Measurements from ENCODE around the gene NXT1.

DNA sequence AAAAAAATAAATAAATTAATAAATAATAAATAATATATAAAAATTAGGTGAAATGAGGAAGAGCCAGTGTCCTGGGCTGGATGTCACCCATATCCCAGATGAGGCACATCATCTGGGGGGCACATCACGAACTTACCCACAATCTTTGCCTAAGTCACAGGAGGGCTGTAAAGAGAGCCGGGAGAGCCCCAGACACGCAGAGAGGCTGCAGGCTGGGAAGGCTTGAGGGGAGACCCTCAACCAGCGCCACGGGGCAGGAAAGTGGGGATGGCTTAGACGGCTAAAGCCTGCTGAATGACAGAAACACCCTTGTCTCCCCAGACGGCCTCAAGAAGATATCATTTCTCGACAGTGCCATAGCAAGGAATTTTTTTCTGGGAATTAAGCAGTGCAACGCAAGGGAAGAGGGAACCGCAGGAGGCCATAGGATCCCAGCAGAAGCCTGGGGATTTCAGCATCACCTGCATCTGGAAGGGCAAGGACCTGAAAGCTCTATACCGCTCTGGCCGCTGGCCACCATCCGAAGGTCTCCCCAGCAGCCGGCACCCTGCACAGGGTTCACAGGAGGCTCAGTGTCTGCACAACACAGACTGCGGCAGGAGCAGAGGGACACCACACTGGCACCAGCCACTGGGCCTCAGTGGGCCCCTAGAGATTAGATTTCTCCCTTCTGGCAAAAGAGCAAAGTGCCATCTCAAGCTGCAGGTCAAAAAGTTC lies 22.8 kb upstream of the NXT1 start:
- TF ChIP-seq EZH2 (IDR thresholded peaks at IDR 0.05; ENCODE audit: borderline replicate concordance, low read length) = no peak
- TF ChIP-seq, protein P1, sequence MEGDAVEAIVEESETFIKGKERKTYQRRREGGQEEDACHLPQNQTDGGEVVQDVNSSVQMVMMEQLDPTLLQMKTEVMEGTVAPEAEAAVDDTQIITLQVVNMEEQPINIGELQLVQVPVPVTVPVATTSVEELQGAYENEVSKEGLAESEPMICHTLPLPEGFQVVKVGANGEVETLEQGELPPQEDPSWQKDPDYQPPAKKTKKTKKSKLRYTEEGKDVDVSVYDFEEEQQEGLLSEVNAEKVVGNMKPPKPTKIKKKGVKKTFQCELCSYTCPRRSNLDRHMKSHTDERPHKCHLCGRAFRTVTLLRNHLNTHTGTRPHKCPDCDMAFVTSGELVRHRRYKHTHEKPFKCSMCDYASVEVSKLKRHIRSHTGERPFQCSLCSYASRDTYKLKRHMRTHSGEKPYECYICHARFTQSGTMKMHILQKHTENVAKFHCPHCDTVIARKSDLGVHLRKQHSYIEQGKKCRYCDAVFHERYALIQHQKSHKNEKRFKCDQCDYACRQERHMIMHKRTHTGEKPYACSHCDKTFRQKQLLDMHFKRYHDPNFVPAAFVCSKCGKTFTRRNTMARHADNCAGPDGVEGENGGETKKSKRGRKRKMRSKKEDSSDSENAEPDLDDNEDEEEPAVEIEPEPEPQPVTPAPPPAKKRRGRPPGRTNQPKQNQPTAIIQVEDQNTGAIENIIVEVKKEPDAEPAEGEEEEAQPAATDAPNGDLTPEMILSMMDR (conservative IDR thresholded peaks at IDR 0.05 in 1 of 2, IDR thresholded peaks at IDR 0.05 in 1 of 2; ENCODE audit: extremely low read depth in 1 of 2, insufficient read depth in 1 of 2, low read depth in 1 of 2, low read length in 2 of 2) = no peak
